ENCODE results near the gene RIC1.
"Not testable (repeated sequence)": the region's sequence is repeated elsewhere in the genome, so short reads cannot be mapped to it uniquely, and the experiment has no call there.

The RIC1 gene

GRCh38 chr9:5580650-5581049 is 48.3 kb upstream of the RIC1 start:
- H3K4me3 ChIP-seq (replicated peaks; ENCODE audit: insufficient read depth, low read length), result no peak overlapping the region

GRCh38 chr9:5581706-5582105 is 47.2 kb upstream of the RIC1 start:
- not testable (repeated sequence) for DNase-seq (ENCODE audit: low read depth in 1 of 2, low spot score in 1 of 2); H3K27ac ChIP-seq (replicated peaks); H3K27me3 ChIP-seq (ENCODE audit: insufficient read depth, poor library complexity, severe bottlenecking); H3K4me3 ChIP-seq (replicated peaks; ENCODE audit: insufficient read depth, low read length)

More at GRCh38 chr9:5580650-5581049, 48.3 kb upstream of the RIC1 start:
- Histone ChIP-seq H3K27me3 (ENCODE audit: insufficient read depth, poor library complexity, severe bottlenecking) (no peaks in the 10 kb centered on the region), H3K27ac (replicated peaks) (no peak overlapping the region)
- DNase-seq (ENCODE audit: low read depth in 1 of 2, low spot score in 1 of 2), result no peak
- TF ChIP-seq GABPA (IDR thresholded peaks at IDR 0.05; ENCODE audit: low read depth), result no peak
- TF ChIP-seq SPI1 (IDR thresholded peaks at IDR 0.05; ENCODE audit: borderline replicate concordance, low read depth), result no peak
- TF ChIP-seq POLR2AphosphoS5 (IDR thresholded peaks at IDR 0.05; ENCODE audit: low read depth), result no peak
- TF ChIP-seq CTCF (IDR thresholded peaks at IDR 0.05; ENCODE audit: insufficient read depth, low read length), result no peak
- no peak for TF ChIP-seq REST (IDR thresholded peaks at IDR 0.05; ENCODE audit: insufficient replicate concordance, low read depth)

GRCh38 chr9:5582835-5583195 is 46.1 kb upstream of the RIC1 start:
- Histone ChIP-seq H3K4me3 (replicated peaks; ENCODE audit: insufficient read depth, low read length) (no peak overlapping the region), H3K27ac (replicated peaks) (no peak overlapping the region), H3K27me3 (ENCODE audit: insufficient read depth, poor library complexity, severe bottlenecking) (no peaks in the 10 kb centered on the region)
- TF ChIP-seq GABPA (IDR thresholded peaks at IDR 0.05; ENCODE audit: low read depth) (no peak), SPI1 (IDR thresholded peaks at IDR 0.05; ENCODE audit: borderline replicate concordance, low read depth) (no peak)
- no peak for DNase-seq (ENCODE audit: low read depth in 1 of 2, low spot score in 1 of 2)

GRCh38 chr9:5586391-5586802 is 42.5 kb upstream of the RIC1 start:
- TF ChIP-seq SPI1 (IDR thresholded peaks at IDR 0.05; ENCODE audit: borderline replicate concordance, low read depth) (no peak), POLR2AphosphoS5 (IDR thresholded peaks at IDR 0.05; ENCODE audit: low read depth) (no peak), GABPA (IDR thresholded peaks at IDR 0.05; ENCODE audit: low read depth) (no peak), REST (IDR thresholded peaks at IDR 0.05; ENCODE audit: insufficient replicate concordance, low read depth) (no peak), CTCF (IDR thresholded peaks at IDR 0.05; ENCODE audit: insufficient read depth, low read length) (no peak)
- no peak for DNase-seq (ENCODE audit: low read depth in 1 of 2, low spot score in 1 of 2)
- no peak overlapping the region for H3K27ac ChIP-seq (replicated peaks)
- H3K27me3 ChIP-seq (ENCODE audit: insufficient read depth, poor library complexity, severe bottlenecking), result no peaks in the 10 kb centered on the region
- H3K4me3 ChIP-seq (replicated peaks; ENCODE audit: insufficient read depth, low read length), result no peak overlapping the region

GRCh38 chr9:5587024-5587423 is 41.9 kb upstream of the RIC1 start:
- Histone ChIP-seq H3K27ac (replicated peaks) (no peak overlapping the region), H3K4me3 (replicated peaks; ENCODE audit: insufficient read depth, low read length) (no peak overlapping the region), H3K27me3 (ENCODE audit: insufficient read depth, poor library complexity, severe bottlenecking) (no peaks in the 10 kb centered on the region)
- no peak for TF ChIP-seq GABPA (IDR thresholded peaks at IDR 0.05; ENCODE audit: low read depth)
- TF ChIP-seq SPI1 (IDR thresholded peaks at IDR 0.05; ENCODE audit: borderline replicate concordance, low read depth), result no peak
- TF ChIP-seq REST (IDR thresholded peaks at IDR 0.05; ENCODE audit: insufficient replicate concordance, low read depth), result no peak
- TF ChIP-seq CTCF (IDR thresholded peaks at IDR 0.05; ENCODE audit: insufficient read depth, low read length), result no peak
- TF ChIP-seq POLR2AphosphoS5 (IDR thresholded peaks at IDR 0.05; ENCODE audit: low read depth), result no peak
- DNase-seq (ENCODE audit: low read depth in 1 of 2, low spot score in 1 of 2), result no peak

Data from HL-60 (cell line).